ENCODE measurements around the gene KCNC1.

KCNC1 gene

GRCh38 chr11:17734418-17734911 is at the start of gene KCNC1:
Gene KCNC1, plus strand, starts transcription at chr11:17734781. Its CDS starts 1,222 bp downstream, at chr11:17736003.
- DNase-seq = no peak

GRCh38 chr11:17686231-17686980 is 48.2 kb upstream of the KCNC1 start:
- no peak for DNase-seq

- no peak for DNase-seq
These were observed 46.5 kb upstream of the KCNC1 start for GRCh38 chr11:17687946-17688670.

- no peak for DNase-seq
These were observed 43.0 kb upstream of the KCNC1 start for GRCh38 chr11:17691550-17691949.

GRCh38 chr11:17691976-17692375 is 42.6 kb upstream of the KCNC1 start:
- DNase-seq = no peak

- no peak for DNase-seq
These were observed 41.6 kb upstream of the KCNC1 start for GRCh38 chr11:17692931-17693330.

- DNase-seq = no peak
These were observed 41.0 kb upstream of the KCNC1 start for GRCh38 chr11:17693531-17693930.

GRCh38 chr11:17694494-17695110 is 40.0 kb upstream of the KCNC1 start:
- no peak for DNase-seq

- DNase-seq = no peak
These were observed 38.8 kb upstream of the KCNC1 start for GRCh38 chr11:17695454-17696441.

GRCh38 chr11:17696741-17697140 is 37.8 kb upstream of the KCNC1 start:
- no peak for DNase-seq

GRCh38 chr11:17697175-17697949 is 37.2 kb upstream of the KCNC1 start:
- DNase-seq = no peak

- no peak for DNase-seq
These were observed 35.1 kb upstream of the KCNC1 start for GRCh38 chr11:17699147-17700114.

GRCh38 chr11:17700991-17701390 is 33.6 kb upstream of the KCNC1 start:
- no peak for DNase-seq

GRCh38 chr11:17702876-17703275 is 31.7 kb upstream of the KCNC1 start:
- no peak for DNase-seq

- no peak for DNase-seq
These were observed 30.6 kb upstream of the KCNC1 start for GRCh38 chr11:17703951-17704350.

- no peak for DNase-seq
These were observed 26.8 kb upstream of the KCNC1 start for GRCh38 chr11:17707830-17708229.

- DNase-seq = no peak
These were observed 22.7 kb upstream of the KCNC1 start for GRCh38 chr11:17711836-17712235.

- DNase-seq = no peak
These were observed 20.7 kb upstream of the KCNC1 start for GRCh38 chr11:17713851-17714250.

GRCh38 chr11:17714356-17714854 is 20.2 kb upstream of the KCNC1 start:
- DNase-seq = no peak

- DNase-seq = no peak
These were observed 19.7 kb upstream of the KCNC1 start for GRCh38 chr11:17714870-17715269.

Data from activated naive CD4-positive, alpha-beta T cell (primary cell).